ENCODE data around the gene RAB3IP. TPM values are rescaled to one million over a fixed set of nuclear protein-coding genes. Genes with fewer than 3 reads are reported as not detected.
"Not testable (repeated sequence)": the region's sequence is repeated elsewhere in the genome, so short reads cannot be mapped to it uniquely, and the experiment has no call there.

The RAB3IP gene
- total RNA-seq, 1 donor, result 13.4 TPM

DNA sequence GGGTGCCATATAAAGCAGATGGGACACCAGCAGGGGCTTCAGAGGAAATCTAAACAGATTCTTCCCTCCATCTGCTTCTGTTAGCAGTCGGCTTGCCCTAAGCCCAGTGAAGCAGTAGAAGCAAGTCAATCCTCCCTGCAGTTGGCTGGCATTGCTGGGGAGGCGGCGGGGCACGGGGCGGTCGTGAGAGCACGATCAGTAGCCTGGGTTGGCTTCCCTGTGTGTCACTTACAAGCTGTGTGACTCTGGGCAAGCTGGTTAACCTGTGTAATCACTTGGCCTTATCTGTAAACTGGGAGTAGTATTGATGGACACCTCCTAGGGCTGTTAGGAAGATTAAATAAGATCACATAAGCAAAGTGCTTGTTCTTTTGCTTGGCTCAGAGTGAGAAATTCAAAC lies 105.8 kb downstream of the RAB3IP start:
- no peaks in the 10 kb centered on the region for H4K20me1 ChIP-seq (ENCODE audit: insufficient read depth, low read length)
- H3K27ac ChIP-seq (ENCODE audit: low read depth, low read length), result no peak overlapping the region
- no peak for DNase-seq (ENCODE audit: insufficient read length, low spot score, missing footprints)
- TF ChIP-seq, protein P1, sequence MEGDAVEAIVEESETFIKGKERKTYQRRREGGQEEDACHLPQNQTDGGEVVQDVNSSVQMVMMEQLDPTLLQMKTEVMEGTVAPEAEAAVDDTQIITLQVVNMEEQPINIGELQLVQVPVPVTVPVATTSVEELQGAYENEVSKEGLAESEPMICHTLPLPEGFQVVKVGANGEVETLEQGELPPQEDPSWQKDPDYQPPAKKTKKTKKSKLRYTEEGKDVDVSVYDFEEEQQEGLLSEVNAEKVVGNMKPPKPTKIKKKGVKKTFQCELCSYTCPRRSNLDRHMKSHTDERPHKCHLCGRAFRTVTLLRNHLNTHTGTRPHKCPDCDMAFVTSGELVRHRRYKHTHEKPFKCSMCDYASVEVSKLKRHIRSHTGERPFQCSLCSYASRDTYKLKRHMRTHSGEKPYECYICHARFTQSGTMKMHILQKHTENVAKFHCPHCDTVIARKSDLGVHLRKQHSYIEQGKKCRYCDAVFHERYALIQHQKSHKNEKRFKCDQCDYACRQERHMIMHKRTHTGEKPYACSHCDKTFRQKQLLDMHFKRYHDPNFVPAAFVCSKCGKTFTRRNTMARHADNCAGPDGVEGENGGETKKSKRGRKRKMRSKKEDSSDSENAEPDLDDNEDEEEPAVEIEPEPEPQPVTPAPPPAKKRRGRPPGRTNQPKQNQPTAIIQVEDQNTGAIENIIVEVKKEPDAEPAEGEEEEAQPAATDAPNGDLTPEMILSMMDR (IDR thresholded peaks at IDR 0.05; ENCODE audit: extremely low read depth, low read depth, low read length), result no peak
- no peaks in the 10 kb centered on the region for H3K4me1 ChIP-seq (ENCODE audit: insufficient read depth, low read length)
- H3K4me2 ChIP-seq (ENCODE audit: insufficient read depth, low read length), result no peak overlapping the region
- H3K4me3 ChIP-seq (ENCODE audit: insufficient read depth, low read length), result no peak overlapping the region
- H3K36me3 ChIP-seq (ENCODE audit: insufficient read depth, low read length), result no peaks in the 10 kb centered on the region
- H3K9me3 ChIP-seq (ENCODE audit: low read depth, low read length), result no peaks in the 10 kb centered on the region
- no peaks in the 10 kb centered on the region for H3K79me2 ChIP-seq (ENCODE audit: insufficient read depth, low read length)
- H3K27me3 ChIP-seq (ENCODE audit: insufficient read depth, low read length), result no peaks in the 10 kb centered on the region
- H2AFZ ChIP-seq (ENCODE audit: low read length), result no peak overlapping the region

DNA sequence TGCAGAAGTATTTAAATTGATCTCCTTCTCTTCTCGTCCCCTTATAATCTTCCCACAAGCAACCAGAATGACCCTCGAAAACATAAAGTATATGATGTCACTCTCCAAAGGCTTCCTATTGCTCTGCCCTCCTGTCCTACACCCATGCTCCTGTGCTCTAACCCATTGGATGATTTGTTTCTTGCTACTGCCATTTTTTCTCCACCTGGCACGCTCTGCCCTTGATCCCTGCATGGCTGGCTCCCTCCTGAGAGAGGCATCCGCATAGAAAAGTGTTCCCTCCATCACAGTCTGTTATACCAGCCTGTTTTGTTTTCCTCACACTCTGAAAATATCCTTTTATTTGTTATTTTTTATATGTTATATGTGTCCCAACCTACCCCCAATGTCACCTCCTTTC lies 106.2 kb downstream of the RAB3IP start:
- Histone ChIP-seq H3K27ac (ENCODE audit: low read depth, low read length) (no peak overlapping the region), H3K79me2 (ENCODE audit: insufficient read depth, low read length) (no peaks in the 10 kb centered on the region)
- TF ChIP-seq, protein P1 (IDR thresholded peaks at IDR 0.05; ENCODE audit: extremely low read depth, low read depth, low read length), result no peak

GRCh38 chr12:69846976-69847375 lies 108.3 kb downstream of the RAB3IP start:
- DNase-seq (ENCODE audit: insufficient read length, low spot score, missing footprints), result no peak
- no peak overlapping the region for H3K4me2 ChIP-seq (ENCODE audit: insufficient read depth, low read length)

More for the DNA sequence above, 106.2 kb downstream of the RAB3IP start:
- Histone ChIP-seq H3K36me3 (ENCODE audit: insufficient read depth, low read length) (no peaks in the 10 kb centered on the region), H2AFZ (ENCODE audit: low read length) (no peak overlapping the region), H3K4me1 (ENCODE audit: insufficient read depth, low read length) (no peaks in the 10 kb centered on the region), H3K9me3 (ENCODE audit: low read depth, low read length) (no peaks in the 10 kb centered on the region), H3K27me3 (ENCODE audit: insufficient read depth, low read length) (no peaks in the 10 kb centered on the region), H4K20me1 (ENCODE audit: insufficient read depth, low read length) (no peaks in the 10 kb centered on the region), H3K4me3 (ENCODE audit: insufficient read depth, low read length) (no peak overlapping the region), H3K4me2 (ENCODE audit: insufficient read depth, low read length) (no peak overlapping the region)
- no peak for DNase-seq (ENCODE audit: insufficient read length, low spot score, missing footprints)

DNA sequence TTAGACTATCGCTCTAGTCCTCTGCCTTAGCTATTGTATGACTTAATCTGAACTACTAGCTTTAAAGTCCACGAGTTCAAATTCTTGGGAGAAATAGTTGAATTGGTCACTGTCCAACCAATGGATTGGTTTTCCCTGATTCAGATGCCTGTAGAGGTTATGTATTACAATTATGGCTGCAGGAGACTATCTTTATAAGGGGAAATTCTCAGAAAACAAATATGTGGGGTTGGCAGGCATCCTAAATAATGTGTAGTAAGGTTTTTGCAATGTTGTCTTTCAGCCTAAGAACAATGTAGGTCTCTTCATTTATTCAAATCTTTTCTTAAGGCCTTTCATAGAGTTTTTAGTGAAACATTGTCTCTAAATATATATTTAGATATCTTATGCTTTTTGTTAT lies 113.3 kb downstream of the RAB3IP start:
- Histone ChIP-seq H3K4me1 (ENCODE audit: insufficient read depth, low read length) (no peaks in the 10 kb centered on the region), H3K36me3 (ENCODE audit: insufficient read depth, low read length) (no peaks in the 10 kb centered on the region), H4K20me1 (ENCODE audit: insufficient read depth, low read length) (no peaks in the 10 kb centered on the region), H3K4me3 (ENCODE audit: insufficient read depth, low read length) (no peak overlapping the region), H3K4me2 (ENCODE audit: insufficient read depth, low read length) (no peak overlapping the region), H3K27me3 (ENCODE audit: insufficient read depth, low read length) (no peaks in the 10 kb centered on the region), H3K9me3 (ENCODE audit: low read depth, low read length) (no peaks in the 10 kb centered on the region), H3K79me2 (ENCODE audit: insufficient read depth, low read length) (no peaks in the 10 kb centered on the region), H2AFZ (ENCODE audit: low read length) (no peak overlapping the region), H3K27ac (ENCODE audit: low read depth, low read length) (no peak overlapping the region)
- TF ChIP-seq, protein P1 (IDR thresholded peaks at IDR 0.05; ENCODE audit: extremely low read depth, low read depth, low read length), result no peak
- DNase-seq (ENCODE audit: insufficient read length, low spot score, missing footprints), result peak; percentile 66

More at GRCh38 chr12:69846976-69847375, 108.3 kb downstream of the RAB3IP start:
- Histone ChIP-seq H4K20me1 (ENCODE audit: insufficient read depth, low read length) (no peaks in the 10 kb centered on the region), H3K4me3 (ENCODE audit: insufficient read depth, low read length) (no peak overlapping the region), H3K36me3 (ENCODE audit: insufficient read depth, low read length) (no peaks in the 10 kb centered on the region), H3K4me1 (ENCODE audit: insufficient read depth, low read length) (no peaks in the 10 kb centered on the region), H3K27me3 (ENCODE audit: insufficient read depth, low read length) (no peaks in the 10 kb centered on the region), H3K27ac (ENCODE audit: low read depth, low read length) (no peak overlapping the region), H3K9me3 (ENCODE audit: low read depth, low read length) (no peaks in the 10 kb centered on the region), H3K79me2 (ENCODE audit: insufficient read depth, low read length) (no peaks in the 10 kb centered on the region), H2AFZ (ENCODE audit: low read length) (no peak overlapping the region)
- TF ChIP-seq, protein P1 (IDR thresholded peaks at IDR 0.05; ENCODE audit: extremely low read depth, low read depth, low read length), result no peak

- H3K36me3 ChIP-seq (ENCODE audit: insufficient read depth, low read length); H3K27ac ChIP-seq (ENCODE audit: low read depth, low read length); H3K4me2 ChIP-seq (ENCODE audit: insufficient read depth, low read length); H2AFZ ChIP-seq (ENCODE audit: low read length); H4K20me1 ChIP-seq (ENCODE audit: insufficient read depth, low read length); H3K4me1 ChIP-seq (ENCODE audit: insufficient read depth, low read length); H3K9me3 ChIP-seq (ENCODE audit: low read depth, low read length); H3K27me3 ChIP-seq (ENCODE audit: insufficient read depth, low read length); H3K79me2 ChIP-seq (ENCODE audit: insufficient read depth, low read length); H3K4me3 ChIP-seq (ENCODE audit: insufficient read depth, low read length); DNase-seq (ENCODE audit: insufficient read length, low spot score, missing footprints): not testable (repeated sequence)
Observed at GRCh38 chr12:69853176-69853961, 114.7 kb downstream of the RAB3IP start.
